Esophagus muscularis mucosa (tissue), 3 donors: ENCODE measurements around the gene AMOTL2.

Experiments used
- POLR2A ChIP-seq: fragments of 450-650 bp; IDR thresholded peaks from one replicate; pipeline ENCODE4 v1.6.1; 2017; ENCODE audit warnings: antibody characterized with exemption, moderate library complexity, mild to moderate bottlenecking, low read depth
- TF ChIP-seq, protein P1 (sequence below), 3 experiments: fragments of 200-600 bp in 2 of 3; fragments of 450-650 bp in 1 of 3; sonication (generic) in 2 of 3; IDR thresholded peaks; one replicate each; pipeline ENCODE4 v1.5.1; 2017 to 2019; ENCODE audit warnings: antibody characterized with exemption in 3 of 3, mild to moderate bottlenecking in 2 of 3, moderate library complexity in 1 of 3

DNA sequence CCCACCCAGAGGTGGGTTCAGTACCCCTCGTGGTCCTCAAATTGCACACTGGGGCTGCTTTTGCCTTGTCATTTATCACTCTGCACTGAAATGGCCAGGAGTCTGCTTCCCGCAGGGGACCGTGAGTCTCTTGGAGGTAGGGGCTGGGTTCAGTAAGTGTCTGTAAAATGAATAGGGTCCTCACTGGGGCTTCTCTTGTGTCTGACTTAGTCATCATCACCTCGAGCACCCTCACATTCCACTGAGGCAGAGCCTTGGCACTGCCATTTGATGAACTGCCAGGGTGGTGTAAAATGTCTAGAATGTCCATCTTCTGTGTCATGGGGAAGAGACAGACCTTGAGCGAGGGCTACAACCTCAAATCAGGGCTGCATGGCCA, 62.6 kb downstream of the AMOTL2 start:
- TF ChIP-seq, protein P1, sequence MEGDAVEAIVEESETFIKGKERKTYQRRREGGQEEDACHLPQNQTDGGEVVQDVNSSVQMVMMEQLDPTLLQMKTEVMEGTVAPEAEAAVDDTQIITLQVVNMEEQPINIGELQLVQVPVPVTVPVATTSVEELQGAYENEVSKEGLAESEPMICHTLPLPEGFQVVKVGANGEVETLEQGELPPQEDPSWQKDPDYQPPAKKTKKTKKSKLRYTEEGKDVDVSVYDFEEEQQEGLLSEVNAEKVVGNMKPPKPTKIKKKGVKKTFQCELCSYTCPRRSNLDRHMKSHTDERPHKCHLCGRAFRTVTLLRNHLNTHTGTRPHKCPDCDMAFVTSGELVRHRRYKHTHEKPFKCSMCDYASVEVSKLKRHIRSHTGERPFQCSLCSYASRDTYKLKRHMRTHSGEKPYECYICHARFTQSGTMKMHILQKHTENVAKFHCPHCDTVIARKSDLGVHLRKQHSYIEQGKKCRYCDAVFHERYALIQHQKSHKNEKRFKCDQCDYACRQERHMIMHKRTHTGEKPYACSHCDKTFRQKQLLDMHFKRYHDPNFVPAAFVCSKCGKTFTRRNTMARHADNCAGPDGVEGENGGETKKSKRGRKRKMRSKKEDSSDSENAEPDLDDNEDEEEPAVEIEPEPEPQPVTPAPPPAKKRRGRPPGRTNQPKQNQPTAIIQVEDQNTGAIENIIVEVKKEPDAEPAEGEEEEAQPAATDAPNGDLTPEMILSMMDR (IDR thresholded peaks at IDR 0.05), result no peak
- no peak for TF ChIP-seq POLR2A
